Gastroesophageal sphincter (tissue), 4 donors: ENCODE data around the gene SESN3. TPM values are rescaled to one million over a fixed set of nuclear protein-coding genes. Genes with fewer than 3 reads are reported as not detected.

Source experiments
- ATAC-seq: fragments of 150-250 bp; one replicate; pipeline ENCODE4 v1.9.1; 2016; ENCODE audit warnings: mild to moderate bottlenecking, moderate library complexity
- H3K27ac ChIP-seq, 4 donors: fragments of 200-600 bp; sonication (generic) in 3 of 4; 1 replicate in 3 of 4; 2 replicates in 1 of 4; pipeline ENCODE4 v1.5.1; 2016 to 2019
- H3K27me3 ChIP-seq: fragments of 200-600 bp; sonication (generic); one replicate; pipeline ENCODE4 v1.5.1; 2019
- H3K36me3 ChIP-seq, 2 donors: fragments of 200-600 bp; sonication (generic); one replicate each; pipeline ENCODE4 v1.5.1; 2019; ENCODE audit warnings: control low read depth in 1 of 2
- H3K4me1 ChIP-seq, 3 donors: fragments of 200-600 bp; sonication (generic); 1 replicate in 2 of 3; 2 replicates in 1 of 3; pipeline ENCODE4 v1.5.1; 2016 to 2019; ENCODE audit warnings: control low read depth in 2 of 3
- H3K4me3 ChIP-seq, 2 donors: fragments of 200-600 bp; sonication (generic); one replicate each; pipeline ENCODE4 v1.5.1; 2019; ENCODE audit warnings: mild to moderate bottlenecking in 1 of 2, moderate library complexity in 1 of 2
- H3K9me3 ChIP-seq, 3 donors: fragments of 200-600 bp; sonication (generic); one replicate each; pipeline ENCODE4 v1.5.1; 2017 to 2019; ENCODE audit warnings: control low read depth in 2 of 3
- CTCF ChIP-seq, 4 experiments: fragments of 200-600 bp in 2 of 4; fragments of 450-650 bp in 2 of 4; sonication (generic) in 1 of 4; IDR thresholded peaks; one replicate each; pipeline ENCODE4 v1.5.1; 2017 to 2019; ENCODE audit warnings: antibody characterized with exemption in 4 of 4, mild to moderate bottlenecking in 2 of 4, moderate library complexity in 2 of 4
- EP300 ChIP-seq: sonication (generic); formaldehyde crosslinking; IDR thresholded peaks from one replicate; pipeline ENCODE4 v1.6.1; 2017; ENCODE audit warnings: antibody characterized with exemption, mild to moderate bottlenecking
- POLR2A ChIP-seq, 2 donors: fragments of 450-650 bp; IDR thresholded peaks; one replicate each; pipeline ENCODE4 v1.6.1; 2017; ENCODE audit warnings: antibody characterized with exemption in 2 of 2, mild to moderate bottlenecking in 2 of 2, moderate library complexity in 1 of 2
- POLR2AphosphoS5 ChIP-seq: sonication (generic); formaldehyde crosslinking; IDR thresholded peaks from one replicate; pipeline ENCODE4 v1.6.1; 2017; ENCODE audit warnings: antibody characterized with exemption
- WGBS, 2 donors: methylation state at CpG; one replicate each; pipeline ENCODE4 v1.1.5; 2018; ENCODE audit warnings: low coverage in 1 of 2; 5-methylcytosine and 5-hydroxymethylcytosine counted together
- total RNA-seq, 4 donors: library from RNA; depleted of rRNA; stranded (reverse); fragments of >200 nt; gene quantifications; one replicate each; pipeline ENCODE4 v1.1.0, GENCODE V29; 2016

The SESN3 gene
- total RNA-seq, 4 donors from 2014 or later = 24.5 to 32.8 (median 28.8) TPM

DNA sequence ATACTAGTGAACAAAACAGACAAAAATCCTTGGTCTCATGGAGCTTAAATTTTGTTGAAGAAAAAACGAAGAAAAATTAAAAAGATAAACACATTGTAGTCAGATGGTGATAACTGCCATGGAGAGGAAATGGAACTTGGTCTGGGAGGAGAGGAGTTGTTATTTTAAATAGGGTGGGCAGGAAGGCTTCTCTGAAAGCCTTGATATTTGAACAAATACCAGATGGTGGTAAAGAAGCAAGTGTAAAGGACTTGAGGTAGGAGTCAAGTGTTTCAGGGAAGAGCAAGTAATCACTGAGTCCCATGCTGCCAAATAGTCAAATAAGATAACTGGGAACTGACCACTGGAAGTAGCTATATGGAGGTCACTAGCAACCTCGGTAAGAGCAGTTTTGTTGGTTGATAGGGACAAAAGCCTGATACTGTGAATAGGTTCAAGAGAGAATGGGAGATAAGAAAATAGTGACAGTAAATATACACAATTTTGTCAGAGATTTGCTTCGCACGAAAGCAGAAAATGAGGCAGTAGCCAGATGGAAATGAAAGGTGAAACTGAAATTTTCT lies 55.1 kb downstream of the SESN3 start:
- WGBS, 2 donors = 73 to 83% methylated on average over 3 to 4 of the region's 4 CpGs
- ATAC-seq = no peak
- Histone ChIP-seq H3K9me3 (no peaks in the 10 kb centered on the region), H3K4me3 (no peak overlapping the region), H3K4me1 (no peaks in the 10 kb centered on the region), H3K36me3 (peaks cover 0 to 65% of the 10 kb centered on the region in 2 donors), H3K27ac (no peak overlapping the region), H3K27me3 (no peaks in the 10 kb centered on the region)
- TF ChIP-seq CTCF (IDR thresholded peaks at IDR 0.05) = no peak
- TF ChIP-seq EP300 = no peak
- no peak for TF ChIP-seq POLR2AphosphoS5
- TF ChIP-seq POLR2A (IDR thresholded peaks at IDR 0.05) = no peak

GRCh38 chr11:95170294-95170693 lies 60.7 kb downstream of the SESN3 start:
- Histone ChIP-seq H3K27me3 (no peaks in the 10 kb centered on the region), H3K9me3 (no peaks in the 10 kb centered on the region), H3K36me3 (peaks cover 0 to 36% of the 10 kb centered on the region in 2 donors), H3K4me3 (no peak overlapping the region), H3K4me1 (no peaks in the 10 kb centered on the region), H3K27ac (no peak overlapping the region)
- TF ChIP-seq POLR2AphosphoS5 (no peak), EP300 (no peak), POLR2A (IDR thresholded peaks at IDR 0.05) (no peak), CTCF (IDR thresholded peaks at IDR 0.05) (no peak)
- ATAC-seq = no peak
- 87 to 94% methylated on average over 5 of the region's 5 CpGs for WGBS, 2 donors

GRCh38 chr11:95166781-95167180 lies 64.2 kb downstream of the SESN3 start:
- no peaks in the 10 kb centered on the region for H3K4me1 ChIP-seq
- H3K27ac ChIP-seq = no peak overlapping the region
- H3K27me3 ChIP-seq = no peaks in the 10 kb centered on the region
- H3K36me3 ChIP-seq = peaks cover 0 to 11% of the 10 kb centered on the region in 2 donors
- H3K9me3 ChIP-seq = no peaks in the 10 kb centered on the region
- TF ChIP-seq POLR2A (IDR thresholded peaks at IDR 0.05) (no peak), POLR2AphosphoS5 (no peak), CTCF (IDR thresholded peaks at IDR 0.05) (no peak), EP300 (no peak)
- WGBS, 2 donors = 84 to 100% methylated on average over 2 of the region's 2 CpGs
- no peak for ATAC-seq
- no peak overlapping the region for H3K4me3 ChIP-seq

DNA sequence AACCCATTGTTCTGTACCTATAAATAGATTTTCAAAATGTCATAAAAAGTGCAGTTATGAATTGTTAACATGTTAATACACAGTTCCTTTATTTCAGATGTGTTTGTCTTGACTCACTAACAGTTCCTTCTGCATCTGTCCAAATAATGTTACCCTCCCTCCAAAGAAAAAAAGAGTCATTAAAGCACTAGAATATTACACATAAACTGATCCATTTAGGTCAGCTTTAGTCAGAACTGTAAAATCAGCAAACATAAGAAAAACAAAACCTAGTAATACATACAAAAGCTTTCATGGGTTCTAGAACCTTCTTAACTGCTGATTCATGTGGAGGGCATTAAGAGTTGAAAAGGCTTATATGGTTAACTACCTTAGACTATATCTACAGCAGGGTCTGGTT lies 65.4 kb downstream of the SESN3 start:
- Histone ChIP-seq H3K27ac (no peak overlapping the region), H3K9me3 (no peaks in the 10 kb centered on the region), H3K4me3 (no peak overlapping the region), H3K27me3 (no peaks in the 10 kb centered on the region), H3K36me3 (peaks cover 0 to 11% of the 10 kb centered on the region in 2 donors), H3K4me1 (peaks cover 0 to 4% (median 0%) of the 10 kb centered on the region in 3 donors)
- ATAC-seq = no peak
- TF ChIP-seq POLR2AphosphoS5 (no peak), CTCF (IDR thresholded peaks at IDR 0.05) (no peak), POLR2A (IDR thresholded peaks at IDR 0.05) (no peak), EP300 (no peak)

DNA sequence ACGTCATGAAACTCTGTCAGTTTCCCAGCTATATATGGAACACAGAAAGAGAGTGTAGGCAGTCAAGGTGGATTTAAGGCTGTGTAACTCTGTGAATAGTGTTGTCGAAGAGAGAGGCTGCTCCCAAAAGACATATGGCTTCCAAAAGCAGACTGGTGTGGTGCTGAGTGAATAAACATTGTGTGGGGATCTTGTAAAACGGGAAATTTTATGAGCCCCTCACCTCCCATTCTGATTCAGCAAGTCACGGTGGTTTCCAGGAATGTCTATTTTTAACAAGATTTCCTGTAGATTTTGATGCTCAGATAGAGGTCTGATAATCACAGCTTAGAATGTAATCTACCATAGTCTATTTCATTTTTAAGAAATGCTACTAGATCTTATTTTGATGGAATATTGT lies 67.9 kb downstream of the SESN3 start:
- Histone ChIP-seq H3K36me3 (peaks cover 0 to 5% of the 10 kb centered on the region in 2 donors), H3K27ac (no peak overlapping the region), H3K27me3 (no peaks in the 10 kb centered on the region), H3K4me1 (peaks cover 0 to 15% (median 0%) of the 10 kb centered on the region in 3 donors), H3K9me3 (no peaks in the 10 kb centered on the region), H3K4me3 (no peak overlapping the region)
- no peak for ATAC-seq
- 52 to 64% methylated on average over 4 of the region's 4 CpGs for WGBS, 2 donors
- TF ChIP-seq POLR2AphosphoS5 = no peak
- TF ChIP-seq EP300 = no peak
- TF ChIP-seq CTCF (IDR thresholded peaks at IDR 0.05) = no peak
- TF ChIP-seq POLR2A (IDR thresholded peaks at IDR 0.05) = no peak
